HG02970 (cell line): ENCODE measurements around the gene DIP2C.
"Not testable (repeated sequence)": the region's sequence is repeated elsewhere in the genome, so short reads cannot be mapped to it uniquely, and the experiment has no call there.

Experiments
- ATAC-seq: cut with Tn5 transposase; IDR thresholded peaks from one replicate; pipeline ENCODE4 v1.9.1; 2021; ENCODE audit warnings: mild to moderate bottlenecking, moderate library complexity, moderate number of reproducible peaks; ENCODE audit not compliant: unreplicated experiment, low FRiP score

The DIP2C gene

DNA sequence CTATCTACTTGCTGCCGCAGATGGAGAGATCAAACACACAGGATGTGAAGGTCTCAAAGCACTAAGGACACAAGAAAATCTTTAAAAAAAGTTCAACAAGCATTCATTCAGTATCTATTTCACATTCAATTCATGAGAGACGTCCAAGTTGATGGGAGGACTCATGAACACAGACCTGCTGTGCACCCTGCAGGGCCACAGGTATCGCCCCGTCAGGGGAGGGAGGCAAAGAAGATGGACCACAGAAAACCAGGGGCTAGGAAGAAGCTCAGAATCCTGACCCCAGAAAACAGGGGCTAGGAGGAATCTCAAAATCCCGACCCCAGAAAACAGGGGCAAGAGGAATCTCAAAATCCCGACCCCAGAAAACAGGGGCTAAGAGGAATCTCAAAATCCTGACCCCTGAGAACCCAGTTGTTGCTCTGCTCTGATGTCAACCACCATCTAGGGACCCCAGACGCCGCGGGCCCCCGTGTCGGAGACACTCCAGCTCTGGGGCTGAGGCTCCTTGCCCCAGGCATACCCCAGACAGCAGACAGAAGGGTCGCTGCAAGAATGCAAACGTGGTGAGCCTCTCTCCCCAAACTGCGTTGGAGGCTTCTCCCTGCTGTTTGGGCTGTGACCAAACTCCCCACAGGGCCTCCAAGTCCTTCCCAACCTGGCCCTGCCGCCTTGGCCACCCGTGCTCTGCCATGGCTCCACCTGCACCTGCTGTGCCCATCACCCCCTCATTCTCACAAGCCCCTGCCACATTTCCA is 197.6 kb downstream of the DIP2C start:
- no peak for ATAC-seq

DNA sequence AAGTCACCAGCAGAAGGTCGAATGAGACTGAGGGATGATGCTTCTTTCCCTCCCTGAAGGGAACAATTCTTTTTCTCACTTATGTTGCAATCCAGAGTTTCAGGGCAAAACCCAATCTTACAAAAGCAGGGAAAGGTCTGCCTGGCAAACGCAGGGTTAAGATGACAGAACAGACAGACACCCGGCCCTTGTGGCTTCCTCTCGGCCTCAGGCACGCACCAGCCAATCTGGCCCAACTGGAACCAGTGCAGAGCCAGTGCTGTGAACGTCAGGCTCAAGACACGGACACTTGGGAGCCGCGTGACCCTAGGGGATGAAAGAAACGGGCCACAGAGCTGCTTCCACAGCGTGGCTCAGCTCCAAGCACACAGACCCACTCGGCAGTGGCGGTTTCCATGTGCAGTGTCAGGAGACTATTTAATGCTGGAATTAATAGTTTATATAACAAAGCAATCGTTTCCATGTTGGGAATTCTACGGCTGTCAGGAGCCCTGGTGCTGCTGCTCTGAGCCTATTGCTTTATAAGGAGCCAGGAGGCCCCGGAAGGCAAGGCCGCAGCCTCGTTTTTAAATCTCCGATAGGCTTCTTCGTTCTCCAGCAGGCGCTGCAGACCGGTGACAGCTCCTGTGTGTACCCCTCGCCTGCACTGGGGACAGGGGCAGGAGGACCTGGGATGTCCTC is 198.4 kb downstream of the DIP2C start:
- ATAC-seq, result no peak

DNA sequence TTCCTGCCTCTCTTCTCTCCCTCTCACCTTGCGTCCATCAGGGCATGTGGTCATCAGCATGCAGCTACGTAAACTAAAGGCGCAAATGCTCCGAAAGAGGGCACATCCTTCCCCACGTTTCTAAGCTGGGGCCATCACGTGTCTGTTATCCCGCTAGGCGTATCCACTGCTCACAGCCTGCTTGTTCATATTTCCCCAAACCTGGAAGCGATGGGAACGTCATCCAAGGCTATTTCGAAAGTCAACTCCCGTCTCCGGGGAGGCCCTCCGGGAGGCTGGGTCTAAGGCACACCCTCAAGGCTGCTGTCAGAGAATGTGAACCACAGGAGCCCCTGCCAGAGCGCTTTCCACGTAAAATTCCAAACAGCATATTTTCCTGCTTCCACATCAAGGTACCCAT is 199.2 kb downstream of the DIP2C start:
- no peak for ATAC-seq

- no peak for ATAC-seq
These were observed 200.1 kb downstream of the DIP2C start for GRCh38 chr10:489330-489729.

GRCh38 chr10:488933-489215 is 200.6 kb downstream of the DIP2C start:
- no peak for ATAC-seq

- ATAC-seq, result no peak
These were observed 201.2 kb downstream of the DIP2C start for GRCh38 chr10:488081-488932.

DNA sequence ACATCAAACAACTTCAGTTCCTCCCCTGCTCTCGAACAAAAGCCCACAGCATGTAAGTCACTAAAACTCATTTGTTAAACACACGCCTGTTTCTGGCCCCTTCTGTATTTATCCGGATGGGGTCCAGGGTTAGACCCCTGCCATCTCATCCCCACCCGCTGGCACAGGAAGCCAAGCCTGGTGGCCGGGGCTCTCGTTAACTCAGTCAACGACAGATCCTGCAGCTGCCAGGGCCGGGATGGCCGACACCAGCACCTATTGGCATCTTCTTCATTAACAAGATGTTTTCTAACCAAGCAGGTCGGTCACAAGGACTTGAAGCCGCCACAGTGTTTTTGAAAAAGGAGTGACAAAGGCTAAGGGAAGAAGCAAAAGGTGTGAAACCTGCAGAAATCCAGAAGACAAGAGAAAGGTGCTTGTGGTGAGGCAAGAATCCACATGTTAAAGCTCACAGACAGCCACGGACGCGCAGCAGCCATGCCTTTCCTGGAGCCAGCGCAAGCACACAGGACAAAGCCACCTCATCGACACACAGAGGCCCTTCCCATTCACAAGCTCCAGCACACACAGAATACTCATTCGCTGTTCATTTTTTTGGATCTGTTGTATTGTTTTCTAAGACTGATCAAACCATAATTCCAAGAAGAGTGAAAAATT is 202.7 kb downstream of the DIP2C start:
- no peak for ATAC-seq

- no peak for ATAC-seq
These were observed 203.3 kb downstream of the DIP2C start for GRCh38 chr10:486206-486605.

DNA sequence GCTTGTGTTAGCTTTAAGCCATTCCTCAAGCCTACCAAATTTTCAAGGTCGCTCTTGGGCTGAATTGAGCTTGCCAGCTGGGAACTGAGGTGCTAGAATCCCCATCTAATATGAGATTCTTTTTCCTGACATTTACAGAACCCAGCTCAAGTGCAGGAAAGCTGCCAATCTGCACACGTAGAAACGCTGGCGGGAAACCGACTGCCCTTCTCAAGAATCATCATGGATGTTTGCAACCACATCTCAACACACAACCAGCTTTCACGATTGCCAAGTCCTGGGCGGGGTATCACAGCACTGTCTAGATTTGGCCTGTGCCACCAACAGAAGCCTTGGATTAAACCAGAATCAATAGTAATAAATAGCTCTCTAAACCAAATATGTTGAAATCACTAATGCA is 203.7 kb downstream of the DIP2C start:
- ATAC-seq, result no peak

GRCh38 chr10:484925-485661 is 204.4 kb downstream of the DIP2C start:
- no peak for ATAC-seq

DNA sequence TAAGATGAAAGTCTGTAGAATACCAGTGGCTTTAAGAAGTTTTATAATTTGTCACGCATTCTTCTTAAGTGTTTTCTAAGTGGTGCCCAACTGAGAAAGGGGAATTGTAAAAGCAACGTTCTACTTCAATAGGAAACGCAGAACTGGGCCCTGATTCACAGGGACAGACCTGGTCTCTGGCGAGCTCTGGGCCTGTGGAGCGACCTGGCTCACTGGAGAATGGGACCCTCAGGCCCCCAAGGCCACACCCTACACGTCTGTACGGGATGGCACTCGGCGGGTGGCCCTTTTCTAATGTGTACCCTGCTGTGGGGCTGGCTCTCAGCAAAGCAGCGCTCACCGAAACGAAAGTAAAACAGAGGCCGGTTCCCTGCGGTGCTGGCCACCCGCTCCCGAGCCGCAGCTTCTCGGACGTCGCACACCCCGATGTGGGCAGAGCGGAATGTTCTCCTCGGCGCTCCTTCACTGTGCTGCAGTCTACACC is 205.0 kb downstream of the DIP2C start:
- no peak for ATAC-seq

- no peak for ATAC-seq
These were observed 206.2 kb downstream of the DIP2C start for GRCh38 chr10:483261-483660.

DNA sequence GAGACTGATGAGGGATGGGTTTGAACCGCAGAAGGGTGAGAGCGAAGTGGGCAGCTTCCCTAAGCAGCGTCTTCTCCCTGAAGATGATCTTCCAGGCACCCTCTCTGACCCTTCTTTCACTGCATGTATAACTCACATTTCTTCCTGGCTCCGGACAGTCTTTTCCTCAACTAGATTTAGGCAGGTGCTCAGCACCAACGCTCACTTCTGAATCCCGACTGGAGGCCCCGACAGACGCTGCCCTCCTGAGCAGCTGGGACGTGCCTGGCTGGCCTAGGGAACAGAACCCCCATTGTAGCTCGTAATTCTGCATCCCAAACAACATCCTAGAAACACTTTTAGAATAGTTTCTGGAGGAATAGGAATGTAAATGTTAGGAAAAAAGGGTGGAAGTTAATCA is 206.6 kb downstream of the DIP2C start:
- ATAC-seq, result no peak

GRCh38 chr10:482051-482501 is 207.4 kb downstream of the DIP2C start:
- ATAC-seq, result no peak

GRCh38 chr10:481628-482027 is 207.8 kb downstream of the DIP2C start:
- ATAC-seq, result no peak

GRCh38 chr10:480928-481552 is 208.4 kb downstream of the DIP2C start:
- no peak for ATAC-seq

GRCh38 chr10:480498-480927 is 209.0 kb downstream of the DIP2C start:
- ATAC-seq, result no peak

- ATAC-seq, result not testable (repeated sequence)
These were observed 209.6 kb downstream of the DIP2C start for GRCh38 chr10:479706-480497.
